KMS-11 (cell line): ENCODE measurements around the gene NPFFR1.

ENCODE experiments used
- H2AFZ ChIP-seq: fragments of 200-600 bp; sonication (generic); 2 replicates; pipeline ENCODE4 v1.6.1; 2016; ENCODE audit warnings: antibody characterized with exemption, mixed run types, low read depth
- H3K27ac ChIP-seq: fragments of 200-600 bp; sonication (generic); 2 replicates; pipeline ENCODE4 v1.6.1; 2016; ENCODE audit warnings: mild to moderate bottlenecking, mixed run types
- H3K27me3 ChIP-seq: fragments of 200-600 bp; sonication (generic); 2 replicates; pipeline ENCODE4 v1.6.1; 2017; ENCODE audit warnings: mild to moderate bottlenecking, low read depth, mixed run types, moderate library complexity; ENCODE audit not compliant: insufficient read depth
- H3K36me3 ChIP-seq: fragments of 200-600 bp; sonication (generic); 2 replicates; pipeline ENCODE4 v1.6.1; 2017; ENCODE audit warnings: mild to moderate bottlenecking, mixed run types; ENCODE audit not compliant: insufficient read depth
- H3K4me1 ChIP-seq: fragments of 200-600 bp; sonication (generic); 2 replicates; pipeline ENCODE4 v1.6.1; 2016; ENCODE audit warnings: mild to moderate bottlenecking, low read depth, mixed run types; ENCODE audit not compliant: poor library complexity, severe bottlenecking
- H3K4me2 ChIP-seq: fragments of 200-600 bp; sonication (generic); 2 replicates; pipeline ENCODE4 v1.7.0; 2016; ENCODE audit warnings: mild to moderate bottlenecking, mixed run types
- H3K4me3 ChIP-seq: fragments of 200-600 bp; sonication (generic); IDR thresholded peaks from 2 replicates; pipeline ENCODE4 v1.6.1; 2017; ENCODE audit warnings: low read depth, low read length, mixed read lengths; ENCODE audit not compliant: insufficient read depth
- H3K79me2 ChIP-seq: fragments of 200-600 bp; sonication (generic); 2 replicates; pipeline ENCODE4 v1.6.1; 2016; ENCODE audit warnings: low read depth, mixed run types; ENCODE audit not compliant: insufficient read depth
- H3K9ac ChIP-seq: fragments of 200-600 bp; sonication (generic); 2 replicates; pipeline ENCODE4 v1.6.1; 2016; ENCODE audit warnings: mild to moderate bottlenecking, mixed run types
- H4K20me1 ChIP-seq: fragments of 200-600 bp; sonication (generic); 2 replicates; pipeline ENCODE4 v1.6.1; 2016; ENCODE audit warnings: mild to moderate bottlenecking, mixed run types; ENCODE audit not compliant: insufficient read depth
- CTCF ChIP-seq: fragments of 200-600 bp; sonication (generic); conservative IDR thresholded peaks from 2 replicates; pipeline ENCODE4 v1.6.1; 2017; ENCODE audit warnings: low read depth, mild to moderate bottlenecking, antibody characterized with exemption, low read length, moderate library complexity, mixed read lengths

Gene NPFFR1

GRCh38 chr10:70206762-70207161 lies 77.0 kb downstream of the NPFFR1 start:
- Histone ChIP-seq H3K9ac (no peak overlapping the region), H3K27ac (no peak overlapping the region), H3K27me3 (no peaks in the 10 kb centered on the region), H3K4me3 (no peak overlapping the region), H3K79me2 (no peaks in the 10 kb centered on the region), H3K36me3 (peaks cover 16% of the 10 kb centered on the region; the same call in 1 of the 2 replicates), H3K4me1 (no peaks in the 10 kb centered on the region), H3K4me2 (no peak overlapping the region), H2AFZ (no peak overlapping the region), H4K20me1 (no peaks in the 10 kb centered on the region)
- no peak for TF ChIP-seq CTCF

GRCh38 chr10:70201105-70201504 lies 82.7 kb downstream of the NPFFR1 start:
- H3K4me2 ChIP-seq: no peak overlapping the region
- H3K27ac ChIP-seq: no peak overlapping the region
- peaks cover 12% of the 10 kb centered on the region; the same call in 1 of the 2 replicates for H3K36me3 ChIP-seq
- no peak overlapping the region for H2AFZ ChIP-seq
- no peak overlapping the region for H3K9ac ChIP-seq
- H3K4me3 ChIP-seq: no peak overlapping the region
- H3K27me3 ChIP-seq: no peaks in the 10 kb centered on the region
- no peak for TF ChIP-seq CTCF
- H4K20me1 ChIP-seq: 0 out of 2 replicates have a peak, but pooled peaks cover 4% of the 10 kb centered on the region
- peaks cover 43% of the 10 kb centered on the region for H3K4me1 ChIP-seq
- H3K79me2 ChIP-seq: no peaks in the 10 kb centered on the region

GRCh38 chr10:70198696-70199466 lies 84.9 kb downstream of the NPFFR1 start:
- TF ChIP-seq CTCF: no peak
- no peak overlapping the region for H3K9ac ChIP-seq
- H3K27me3 ChIP-seq: no peaks in the 10 kb centered on the region
- H3K27ac ChIP-seq: no peak overlapping the region; the same call in 1 of the 2 replicates
- no peak overlapping the region for H2AFZ ChIP-seq
- no peak overlapping the region for H3K4me3 ChIP-seq
- peaks cover 12% of the 10 kb centered on the region; the same call in 1 of the 2 replicates for H3K36me3 ChIP-seq
- H4K20me1 ChIP-seq: 0 out of 2 replicates have a peak, but pooled peaks cover 4% of the 10 kb centered on the region
- peaks cover 43% of the 10 kb centered on the region for H3K4me1 ChIP-seq
- H3K79me2 ChIP-seq: no peaks in the 10 kb centered on the region
- H3K4me2 ChIP-seq: 0 out of 2 replicates have a peak overlapping the region, but pooled peaks have one; percentile 72
